Activated CD8-positive, alpha-beta T cell treated with anti-CD3 and anti-CD28 coated beads for 36 hours (primary cell): ENCODE data around the gene AOC3. TPM values are rescaled to one million over a fixed set of nuclear protein-coding genes. Genes with fewer than 3 reads are reported as not detected.

ENCODE experiments used
- ATAC-seq: fragments of 200-7000 bp; cut with Tn5 transposase; one replicate; pipeline ENCODE4 v1.10.0; 2021; ENCODE audit warnings: mild to moderate bottlenecking, moderate library complexity
- CTCF ChIA-PET: fragments of 350-600 bp; sonication (Branson Sonifier 250); formaldehyde crosslinking; loops from one replicate; lab custom pipeline; 2021; ENCODE audit warnings: antibody characterized with exemption; lab: Charles Lee
- POLR2A ChIA-PET: fragments of 350-600 bp; sonication (Branson Sonifier 250); formaldehyde crosslinking; loops from one replicate; lab custom pipeline; 2021; ENCODE audit warnings: antibody characterized with exemption; lab: Charles Lee
- DNase-seq: peaks from one replicate; pipeline ENCODE4 v3.0.0-alpha.2; 2020
- H3K27ac Mint-ChIP-seq: one replicate; pipeline ENCODE4 v1.8.0; 2021; ENCODE audit warnings: mild to moderate bottlenecking, mixed read lengths
- H3K27me3 Mint-ChIP-seq: one replicate; pipeline ENCODE4 v1.8.0; 2021; ENCODE audit warnings: mixed read lengths
- H3K36me3 Mint-ChIP-seq: one replicate; pipeline ENCODE4 v1.8.0; 2021; ENCODE audit warnings: low read depth, mixed read lengths
- H3K4me1 Mint-ChIP-seq: one replicate; pipeline ENCODE4 v1.8.0; 2021; ENCODE audit warnings: low read depth, mixed read lengths
- H3K4me3 Mint-ChIP-seq: one replicate; pipeline ENCODE4 v1.8.0; 2021; ENCODE audit warnings: mild to moderate bottlenecking, moderate library complexity, mixed read lengths
- H3K9me3 Mint-ChIP-seq: one replicate; pipeline ENCODE4 v1.8.0; 2021; ENCODE audit warnings: mixed read lengths
- intact Hi-C: fragments of 100-400 bp; cut with micrococcal nuclease; formaldehyde crosslinking; loops from one replicate; pipeline ENCODE4 v1.10.0; 2022
- total RNA-seq, 2 experiments: library from RNA; stranded (reverse); gene quantifications; one replicate each; pipeline ENCODE4 v1.2.3, GENCODE V29; 2021
- TF ChIP-seq, protein P1 (sequence below): fragments of 200-600 bp; IDR thresholded peaks from one replicate; pipeline ENCODE4 v1.8.0; 2022; ENCODE audit warnings: antibody characterized with exemption, mild to moderate bottlenecking

AOC3 gene
- total RNA-seq, 2 experiments from 2014 or later: 2.0 to 2.9 TPM

DNA sequence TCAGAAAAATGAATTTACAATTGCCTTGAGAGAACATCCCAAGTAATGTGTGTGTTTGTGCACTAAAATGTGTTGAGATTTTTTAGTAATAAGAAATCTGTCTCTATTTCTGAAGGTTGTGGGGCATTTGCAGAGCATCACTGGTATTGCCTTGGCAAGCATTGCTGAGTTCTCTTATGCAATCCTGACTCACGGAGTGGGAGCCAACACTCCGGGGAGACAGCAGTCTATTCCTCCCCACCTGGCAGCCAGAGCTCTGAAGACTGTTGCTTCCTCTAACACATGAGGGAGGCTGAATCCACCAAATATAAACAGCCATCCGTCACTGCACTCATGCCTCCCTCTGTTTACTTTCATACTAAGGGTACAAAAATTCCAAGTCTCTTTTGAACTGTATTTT is 41.7 kb upstream of the AOC3 start:
- no peak overlapping the region for H3K4me3 Mint-ChIP-seq
- TF ChIP-seq, protein P1, sequence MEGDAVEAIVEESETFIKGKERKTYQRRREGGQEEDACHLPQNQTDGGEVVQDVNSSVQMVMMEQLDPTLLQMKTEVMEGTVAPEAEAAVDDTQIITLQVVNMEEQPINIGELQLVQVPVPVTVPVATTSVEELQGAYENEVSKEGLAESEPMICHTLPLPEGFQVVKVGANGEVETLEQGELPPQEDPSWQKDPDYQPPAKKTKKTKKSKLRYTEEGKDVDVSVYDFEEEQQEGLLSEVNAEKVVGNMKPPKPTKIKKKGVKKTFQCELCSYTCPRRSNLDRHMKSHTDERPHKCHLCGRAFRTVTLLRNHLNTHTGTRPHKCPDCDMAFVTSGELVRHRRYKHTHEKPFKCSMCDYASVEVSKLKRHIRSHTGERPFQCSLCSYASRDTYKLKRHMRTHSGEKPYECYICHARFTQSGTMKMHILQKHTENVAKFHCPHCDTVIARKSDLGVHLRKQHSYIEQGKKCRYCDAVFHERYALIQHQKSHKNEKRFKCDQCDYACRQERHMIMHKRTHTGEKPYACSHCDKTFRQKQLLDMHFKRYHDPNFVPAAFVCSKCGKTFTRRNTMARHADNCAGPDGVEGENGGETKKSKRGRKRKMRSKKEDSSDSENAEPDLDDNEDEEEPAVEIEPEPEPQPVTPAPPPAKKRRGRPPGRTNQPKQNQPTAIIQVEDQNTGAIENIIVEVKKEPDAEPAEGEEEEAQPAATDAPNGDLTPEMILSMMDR: no peak
- ATAC-seq (no peak), DNase-seq (no peak)
- H3K4me1 Mint-ChIP-seq: no peaks in the 10 kb centered on the region
- intact Hi-C loops: no loop called here
- no peak overlapping the region for H3K27ac Mint-ChIP-seq
- POLR2A ChIA-PET: interaction anchor here (0.6 to 1.5 kb wide), 2 partner anchors 156 to 169 kb away, joined by 3 read pairs; no protein-coding TSS in a partner anchor
- no peaks in the 10 kb centered on the region for H3K9me3 Mint-ChIP-seq
- H3K27me3 Mint-ChIP-seq: no peaks in the 10 kb centered on the region
- CTCF ChIA-PET: interaction anchor here (0.7 to 2.0 kb wide), 5 partner anchors 10 to 198 kb away, joined by 3 to 5 read pairs (median 3); no protein-coding TSS in a partner anchor
- peaks cover 18% of the 10 kb centered on the region for H3K36me3 Mint-ChIP-seq

GRCh38 chr17:42814633-42815399 is 36.2 kb upstream of the AOC3 start:
- no peaks in the 10 kb centered on the region for H3K27me3 Mint-ChIP-seq
- peaks cover 4% of the 10 kb centered on the region for H3K4me1 Mint-ChIP-seq
- intact Hi-C loops: no loop called here
- peaks cover 49% of the 10 kb centered on the region for H3K36me3 Mint-ChIP-seq
- DNase-seq (no peak), ATAC-seq (no peak)
- H3K27ac Mint-ChIP-seq: no peak overlapping the region
- TF ChIP-seq, protein P1: no peak
- ChIA-PET POLR2A (interaction anchor here (1.0 to 1.6 kb wide), 3 partner anchors 8 to 30 kb away, joined by 3 to 4 read pairs (median 4); partner anchors contain the start of genes CNTD1 and COA3), CTCF (interaction anchor here (0.9 to 2.5 kb wide), 5 partner anchors 9 to 183 kb away, joined by 3 to 13 read pairs (median 5); partner anchors contain the start of genes BECN1 and RPL27)
- no peak overlapping the region for H3K4me3 Mint-ChIP-seq
- no peaks in the 10 kb centered on the region for H3K9me3 Mint-ChIP-seq

DNA sequence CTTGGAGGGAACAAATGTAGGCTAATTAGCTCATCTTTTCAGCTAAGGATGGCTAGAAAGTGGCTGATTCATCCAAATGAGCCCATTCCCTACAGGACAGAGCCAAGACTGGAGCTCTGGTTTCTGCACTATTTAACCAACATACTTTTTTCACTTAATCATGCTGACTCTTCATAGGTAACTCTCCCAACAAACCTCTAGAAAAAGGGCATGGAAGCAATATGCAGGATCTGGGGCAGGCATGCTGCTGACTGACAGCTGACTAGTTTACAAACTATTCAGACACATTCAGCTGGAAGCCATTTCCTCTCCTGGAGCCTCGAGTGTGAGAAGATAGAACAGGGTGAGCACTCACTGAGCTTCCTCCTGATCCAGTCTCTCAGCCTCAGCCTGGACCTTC is 33.1 kb upstream of the AOC3 start:
- POLR2A ChIA-PET: interaction anchor here (0.8 to 1.3 kb wide), 4 partner anchors 11 to 44 kb away, joined by 3 to 10 read pairs (median 3); partner anchors contain the start of gene PSME3

GRCh38 chr17:42818379-42818778 is 32.6 kb upstream of the AOC3 start:
- intact Hi-C loops: no loop called here
- Mint-ChIP-seq H3K4me1 (peaks cover 24% of the 10 kb centered on the region), H3K27me3 (no peaks in the 10 kb centered on the region), H3K4me3 (no peak overlapping the region), H3K9me3 (no peaks in the 10 kb centered on the region), H3K36me3 (peaks cover 52% of the 10 kb centered on the region), H3K27ac (no peak overlapping the region)
- TF ChIP-seq, protein P1: no peak
- ChIA-PET CTCF (interaction anchor here (0.7 to 5.1 kb wide), 8 partner anchors 13 to 134 kb away, joined by 3 to 36 read pairs (median 5); partner anchors contain the start of gene VPS25), POLR2A (interaction anchor here (1.0 to 1.4 kb wide), 5 partner anchors 14 to 549 kb away, joined by 3 to 10 read pairs (median 3); partner anchors contain the start of gene PSME3)
- no peak for ATAC-seq
- no peak for DNase-seq

More for the DNA sequence above, 33.1 kb upstream of the AOC3 start:
- TF ChIP-seq, protein P1: no peak
- intact Hi-C loops: no loop called here
- Mint-ChIP-seq H3K9me3 (no peaks in the 10 kb centered on the region), H3K27me3 (no peaks in the 10 kb centered on the region), H3K36me3 (peaks cover 52% of the 10 kb centered on the region), H3K4me3 (no peak overlapping the region), H3K27ac (no peak overlapping the region), H3K4me1 (peaks cover 23% of the 10 kb centered on the region)
- CTCF ChIA-PET: interaction anchor here (0.7 to 5.1 kb wide), 9 partner anchors 12 to 134 kb away, joined by 3 to 36 read pairs (median 5); partner anchors contain the start of gene VPS25
- no peak for ATAC-seq
- DNase-seq: no peak
